CD4-positive, alpha-beta T cell (primary cell): ENCODE results near the gene NR3C2. TPM values are rescaled to one million over a fixed set of nuclear protein-coding genes. Genes with fewer than 3 reads are reported as not detected.

Experiments
- ATAC-seq: fragments of 200-7000 bp; cut with Tn5 transposase; one replicate; pipeline ENCODE4 v1.10.0; 2022; ENCODE audit warnings: mild to moderate bottlenecking; ENCODE audit not compliant: poor library complexity
- CTCF ChIA-PET: fragments of 350-600 bp; sonication (Branson Sonifier 250); formaldehyde crosslinking; loops from one replicate; lab custom pipeline; 2021; ENCODE audit warnings: antibody characterized with exemption, inconsistent platforms; lab: Charles Lee
- POLR2A ChIA-PET: fragments of 350-600 bp; sonication (Branson Sonifier 250); formaldehyde crosslinking; loops from one replicate; lab custom pipeline; 2021; ENCODE audit warnings: antibody characterized with exemption, inconsistent platforms; lab: Charles Lee
- DNase-seq, 14 experiments: peaks; one replicate each; pipeline ENCODE4 v3.0.0-alpha.2; 2013 to 2020; ENCODE audit warnings: mixed read lengths in 2 of 14
- H3K27ac ChIP-seq, 2 donors: one replicate each; pipeline versions ENCODE4 v1.5.1 to v1.7.0; 2013; ENCODE audit warnings: low read length in 2 of 2, low read depth in 1 of 2, mild to moderate bottlenecking in 1 of 2
- H3K27me3 ChIP-seq, 2 experiments: 1 replicate in 1 of 2; 2 replicates in 1 of 2; pipeline versions ENCODE4 v1.6.1 to v1.7.0; 2013; ENCODE audit warnings: low read length in 2 of 2, control low read depth in 1 of 2, mild to moderate bottlenecking in 1 of 2, moderate library complexity in 1 of 2; ENCODE audit not compliant: insufficient read depth in 2 of 2, control insufficient read depth in 1 of 2
- H3K36me3 ChIP-seq: one replicate; pipeline ENCODE4 v1.6.1; 2013; ENCODE audit warnings: low read length, control low read depth; ENCODE audit not compliant: insufficient read depth
- H3K4me1 ChIP-seq: one replicate; pipeline ENCODE4 v1.6.1; 2013; ENCODE audit warnings: low read length, control low read depth; ENCODE audit not compliant: insufficient read depth
- H3K4me3 ChIP-seq: one replicate; pipeline ENCODE4 v1.5.1; 2013; ENCODE audit warnings: mild to moderate bottlenecking, low read length, moderate library complexity
- H3K9me3 ChIP-seq, 2 experiments: 1 replicate in 1 of 2; 2 replicates in 1 of 2; pipeline versions ENCODE4 v1.6.1 to v1.7.0; 2013; ENCODE audit warnings: low read length in 2 of 2, mild to moderate bottlenecking in 2 of 2, control low read depth in 1 of 2, moderate library complexity in 1 of 2; ENCODE audit not compliant: control insufficient read depth in 1 of 2, insufficient read depth in 1 of 2
- H3K27ac Mint-ChIP-seq: one replicate; pipeline ENCODE4 v1.8.0; 2020; ENCODE audit warnings: mixed read lengths
- H3K27me3 Mint-ChIP-seq: one replicate; pipeline ENCODE4 v1.8.0; 2021; ENCODE audit warnings: mixed read lengths
- H3K36me3 Mint-ChIP-seq: one replicate; pipeline ENCODE4 v1.8.0; 2021; ENCODE audit warnings: low read depth, mixed read lengths
- H3K4me1 Mint-ChIP-seq: one replicate; pipeline ENCODE4 v1.8.0; 2021; ENCODE audit warnings: low read depth, mixed read lengths
- H3K4me3 Mint-ChIP-seq: one replicate; pipeline ENCODE4 v1.8.0; 2020; ENCODE audit warnings: mild to moderate bottlenecking, mixed read lengths
- H3K9me3 Mint-ChIP-seq: one replicate; pipeline ENCODE4 v1.8.0; 2020; ENCODE audit warnings: mixed read lengths
- CTCF ChIP-seq: fragments of 200-600 bp; IDR thresholded peaks from one replicate; pipeline ENCODE4 v1.8.0; 2022; ENCODE audit warnings: antibody characterized with exemption, mild to moderate bottlenecking
- intact Hi-C, 2 experiments: fragments of 100-400 bp; cut with DNase I in 1 of 2; cut with micrococcal nuclease in 1 of 2; formaldehyde crosslinking; loops; one replicate each; pipeline versions ENCODE4 v1.15.1 to v1.9.0; 2023 to 2025; cut with DNase I, micrococcal nuclease
- total RNA-seq, 174 experiments: library from RNA in 2 of 174; stranded (reverse) in 2 of 174; gene quantifications; one replicate each; pipeline ENCODE4 v1.2.3 and lab custom pipeline; 2021 to 2026

Gene NR3C2
- total RNA-seq, 2 experiments from 2014 or later, result 31.6 to 35.0 TPM

- no peak for TF ChIP-seq CTCF
- ATAC-seq, result peak; percentile 54
- peak in 4 of 14 experiments; percentile 13 to 57 (median 32) for DNase-seq
- Mint-ChIP-seq H3K36me3 (peaks cover 29% of the 10 kb centered on the region), H3K4me3 (peak overlapping the region; percentile 75), H3K27me3 (no peaks in the 10 kb centered on the region), H3K9me3 (peaks cover 3% of the 10 kb centered on the region), H3K27ac (peak overlapping the region; percentile 91), H3K4me1 (peaks cover 61% of the 10 kb centered on the region)
- POLR2A ChIA-PET, result interaction anchor here (0.6 to 3.8 kb wide), 9 partner anchors 8 to 525 kb away, joined by 3 to 48 read pairs (median 4); partner anchors contain the start of gene NR3C2
- CTCF ChIA-PET, result no interaction called here
- H3K36me3 ChIP-seq, result no peaks in the 10 kb centered on the region
- peak overlapping the region; percentile 47 for H3K4me3 ChIP-seq
- peak overlapping the region; percentile 54 to 82 for H3K27ac ChIP-seq
- H3K9me3 ChIP-seq, result peaks cover 0 to 11% of the 10 kb centered on the region in 2 experiments
- H3K4me1 ChIP-seq, result peaks cover 40% of the 10 kb centered on the region
- no peaks in the 10 kb centered on the region for H3K27me3 ChIP-seq
- intact Hi-C loops, result loop anchor here in 1 of 2 experiments (10.0 kb wide), 1 partner anchor 436 kb away; no protein-coding TSS in a partner anchor
Observed at GRCh38 chr4:148061141-148061481, 381.1 kb downstream of the NR3C2 start.

- CTCF ChIA-PET, result no interaction called here
- H3K27ac Mint-ChIP-seq, result peak overlapping the region; percentile 91
- peaks cover 3% of the 10 kb centered on the region for H3K9me3 Mint-ChIP-seq
- H3K36me3 ChIP-seq, result no peaks in the 10 kb centered on the region
- ATAC-seq (peak; percentile 88), DNase-seq (peak in 8 of 14 experiments; percentile 12 to 84 (median 28))
- intact Hi-C loops, result loop anchor here (1.0 to 10.0 kb wide), 2 partner anchors 382 to 436 kb away; partner anchors contain the start of gene NR3C2 (in 1 of the 2)
- POLR2A ChIA-PET, result interaction anchor here (0.8 to 3.8 kb wide), 5 partner anchors 9 to 384 kb away, joined by 3 to 48 read pairs (median 4); partner anchors contain the start of gene NR3C2
- peak overlapping the region; percentile 75 for H3K4me3 Mint-ChIP-seq
- H3K27me3 ChIP-seq, result no peaks in the 10 kb centered on the region
- H3K36me3 Mint-ChIP-seq, result peaks cover 29% of the 10 kb centered on the region
- peaks cover 47% of the 10 kb centered on the region for H3K4me1 ChIP-seq
- peak overlapping the region; percentile 54 to 82 for H3K27ac ChIP-seq
- H3K9me3 ChIP-seq, result peaks cover 0 to 14% of the 10 kb centered on the region in 2 experiments
- H3K4me1 Mint-ChIP-seq, result peaks cover 67% of the 10 kb centered on the region
- no peak for TF ChIP-seq CTCF
- H3K27me3 Mint-ChIP-seq, result no peaks in the 10 kb centered on the region
- H3K4me3 ChIP-seq, result peak overlapping the region; percentile 47
Observed at GRCh38 chr4:148060264-148061140, 381.7 kb downstream of the NR3C2 start.

GRCh38 chr4:148059617-148060180 lies 382.5 kb downstream of the NR3C2 start:
- peaks cover 0 to 15% of the 10 kb centered on the region in 2 experiments for H3K9me3 ChIP-seq
- H3K4me1 ChIP-seq, result peaks cover 55% of the 10 kb centered on the region
- no peaks in the 10 kb centered on the region for H3K27me3 Mint-ChIP-seq
- ATAC-seq (no peak), DNase-seq (peak in 1 of 14 experiments; percentile 21)
- no peaks in the 10 kb centered on the region for H3K27me3 ChIP-seq
- no peak for TF ChIP-seq CTCF
- H3K9me3 Mint-ChIP-seq, result peaks cover 3% of the 10 kb centered on the region
- H3K27ac ChIP-seq, result peak overlapping the region in 1 of 2 donors; percentile 82
- peaks cover 71% of the 10 kb centered on the region for H3K4me1 Mint-ChIP-seq
- no peak overlapping the region for H3K4me3 ChIP-seq
- intact Hi-C loops, result loop anchor here (1.0 to 10.0 kb wide), 2 partner anchors 383 to 435 kb away; partner anchors contain the start of gene NR3C2 (in 1 of the 2)
- H3K27ac Mint-ChIP-seq, result peak overlapping the region; percentile 91
- H3K36me3 Mint-ChIP-seq, result peaks cover 24% of the 10 kb centered on the region
- ChIA-PET CTCF (interaction anchor here (0.6 kb wide), 1 partner anchor 1678 kb away, joined by 3 read pairs; no protein-coding TSS in a partner anchor), POLR2A (interaction anchor here (0.8 to 3.8 kb wide), 3 partner anchors 8 to 383 kb away, joined by 3 to 48 read pairs (median 10); partner anchors contain the start of gene NR3C2)
- no peaks in the 10 kb centered on the region for H3K36me3 ChIP-seq
- H3K4me3 Mint-ChIP-seq, result peak overlapping the region; percentile 73
